ENCODE results near the gene UBE3A. TPM values are rescaled to one million over a fixed set of nuclear protein-coding genes. Genes with fewer than 3 reads are reported as not detected.
A peak's percentile ranks its signal among the peaks of the same experiment; 100 is the strongest.

The UBE3A gene
- total and polyA plus RNA-seq, 2 donors from 2014 or later: 22.3 to 103 TPM

DNA sequence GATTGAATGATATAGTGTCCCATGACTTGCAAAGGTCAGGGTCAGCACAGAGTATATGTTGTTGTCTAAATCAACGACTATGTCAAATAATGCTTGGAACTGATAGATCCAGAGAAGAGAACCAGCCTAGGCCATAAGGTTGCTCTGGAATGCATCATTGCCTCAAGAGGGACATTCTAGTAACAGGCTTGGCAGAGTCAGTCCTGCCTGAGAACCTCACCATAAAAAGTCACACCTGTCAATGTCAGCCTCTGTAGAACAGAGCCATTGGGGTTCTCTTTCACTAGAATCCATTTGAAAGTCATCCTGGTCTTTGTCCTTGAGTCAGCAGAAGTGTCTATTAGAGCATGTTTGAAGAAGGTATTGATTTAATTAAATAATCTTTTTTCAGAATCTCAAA, 31.4 kb upstream of the UBE3A start:
- intact Hi-C loops (cut with DNase I): no loop called here
- TF ChIP-seq, protein P1, sequence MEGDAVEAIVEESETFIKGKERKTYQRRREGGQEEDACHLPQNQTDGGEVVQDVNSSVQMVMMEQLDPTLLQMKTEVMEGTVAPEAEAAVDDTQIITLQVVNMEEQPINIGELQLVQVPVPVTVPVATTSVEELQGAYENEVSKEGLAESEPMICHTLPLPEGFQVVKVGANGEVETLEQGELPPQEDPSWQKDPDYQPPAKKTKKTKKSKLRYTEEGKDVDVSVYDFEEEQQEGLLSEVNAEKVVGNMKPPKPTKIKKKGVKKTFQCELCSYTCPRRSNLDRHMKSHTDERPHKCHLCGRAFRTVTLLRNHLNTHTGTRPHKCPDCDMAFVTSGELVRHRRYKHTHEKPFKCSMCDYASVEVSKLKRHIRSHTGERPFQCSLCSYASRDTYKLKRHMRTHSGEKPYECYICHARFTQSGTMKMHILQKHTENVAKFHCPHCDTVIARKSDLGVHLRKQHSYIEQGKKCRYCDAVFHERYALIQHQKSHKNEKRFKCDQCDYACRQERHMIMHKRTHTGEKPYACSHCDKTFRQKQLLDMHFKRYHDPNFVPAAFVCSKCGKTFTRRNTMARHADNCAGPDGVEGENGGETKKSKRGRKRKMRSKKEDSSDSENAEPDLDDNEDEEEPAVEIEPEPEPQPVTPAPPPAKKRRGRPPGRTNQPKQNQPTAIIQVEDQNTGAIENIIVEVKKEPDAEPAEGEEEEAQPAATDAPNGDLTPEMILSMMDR (IDR thresholded peaks at IDR 0.05; ENCODE audit: borderline replicate concordance, extremely low read depth, insufficient read depth): no peak
- FAIRE-seq: no peak

DNA sequence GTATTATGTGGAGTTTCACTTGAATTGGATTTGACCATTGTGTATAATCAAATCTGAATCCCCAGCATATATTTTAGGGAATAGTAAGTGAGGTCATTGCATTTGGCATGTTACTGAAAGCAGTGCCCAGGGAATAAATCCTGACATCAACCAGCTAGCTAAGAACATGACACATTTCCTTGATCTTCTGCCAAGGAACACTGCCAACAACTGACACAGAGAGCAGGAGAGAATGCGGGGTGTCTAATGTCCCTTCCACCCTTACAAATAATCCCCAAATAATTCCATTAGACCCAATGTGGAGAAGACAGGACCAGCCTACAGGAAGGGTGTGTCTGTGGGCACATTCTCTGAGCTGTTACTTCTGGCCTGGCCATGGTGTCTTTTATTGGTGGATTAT, 30.6 kb upstream of the UBE3A start:
- Histone ChIP-seq H3K27ac (ENCODE audit: low read depth in 2 of 2, low read length in 2 of 2) (no peak overlapping the region), H3K27me3 (ENCODE audit: control insufficient read depth, insufficient read depth, low read length) (no peaks in the 10 kb centered on the region), H3K9me3 (ENCODE audit: control insufficient read depth in 2 of 3, insufficient read depth in 1 of 3, low read length in 3 of 3) (no peaks in the 10 kb centered on the region), H3K36me3 (ENCODE audit: control insufficient read depth in 2 of 3, insufficient read depth in 3 of 3, low read length in 3 of 3) (no peaks in the 10 kb centered on the region), H3K4me3 (ENCODE audit: low read length in 3 of 3) (no peak overlapping the region), H3K4me1 (ENCODE audit: control insufficient read depth in 2 of 3, insufficient read depth in 2 of 3, low read depth in 1 of 3, low read length in 3 of 3) (peaks cover 0 to 8% (median 2%) of the 10 kb centered on the region in 3 donors), H3K9ac (ENCODE audit: low read length in 3 of 3) (no peak overlapping the region)
- FAIRE-seq (no peak), DNase-seq (no peak)
- TF ChIP-seq, protein P1 (IDR thresholded peaks at IDR 0.05; ENCODE audit: borderline replicate concordance, extremely low read depth, insufficient read depth): no peak
- intact Hi-C loops (cut with DNase I): no loop called here

More for the DNA sequence above, 31.4 kb upstream of the UBE3A start:
- no peak for DNase-seq
- H3K36me3 ChIP-seq (ENCODE audit: control insufficient read depth in 2 of 3, insufficient read depth in 3 of 3, low read length in 3 of 3): no peaks in the 10 kb centered on the region
- H3K4me3 ChIP-seq (ENCODE audit: low read length in 3 of 3): no peak overlapping the region
- H3K9me3 ChIP-seq (ENCODE audit: control insufficient read depth in 2 of 3, insufficient read depth in 1 of 3, low read length in 3 of 3): no peaks in the 10 kb centered on the region
- H3K27me3 ChIP-seq (ENCODE audit: control insufficient read depth, insufficient read depth, low read length): no peaks in the 10 kb centered on the region
- no peak overlapping the region for H3K9ac ChIP-seq (ENCODE audit: low read length in 3 of 3)
- H3K27ac ChIP-seq (ENCODE audit: low read depth in 2 of 2, low read length in 2 of 2): no peak overlapping the region
- peaks cover 0 to 8% (median 2%) of the 10 kb centered on the region in 3 donors for H3K4me1 ChIP-seq (ENCODE audit: control insufficient read depth in 2 of 3, insufficient read depth in 2 of 3, low read depth in 1 of 3, low read length in 3 of 3)

DNA sequence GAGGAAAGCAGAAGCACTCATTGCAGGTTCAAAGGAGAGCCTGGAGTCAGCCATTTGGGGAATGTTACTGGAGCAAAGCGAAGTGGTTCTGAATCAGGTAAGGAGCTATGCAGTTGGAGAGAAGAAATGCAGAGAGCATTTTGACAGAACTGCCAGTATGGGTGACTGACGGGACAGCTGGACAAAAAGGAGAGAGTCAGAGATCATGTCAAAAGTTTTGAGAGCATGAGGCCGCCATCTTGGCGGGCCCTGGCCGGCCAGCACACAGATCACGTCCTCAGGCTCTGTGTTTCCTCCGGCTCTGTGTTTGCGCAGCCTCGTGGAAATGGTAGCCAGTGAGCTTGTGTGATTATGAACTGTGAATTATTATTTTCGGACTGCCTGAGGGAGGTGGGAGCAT, 29.8 kb upstream of the UBE3A start:
- TF ChIP-seq, protein P1 (IDR thresholded peaks at IDR 0.05; ENCODE audit: borderline replicate concordance, extremely low read depth, insufficient read depth): no peak
- no peaks in the 10 kb centered on the region for H3K36me3 ChIP-seq (ENCODE audit: control insufficient read depth in 2 of 3, insufficient read depth in 3 of 3, low read length in 3 of 3)
- H3K27me3 ChIP-seq (ENCODE audit: control insufficient read depth, insufficient read depth, low read length): no peaks in the 10 kb centered on the region
- H3K4me1 ChIP-seq (ENCODE audit: control insufficient read depth in 2 of 3, insufficient read depth in 2 of 3, low read depth in 1 of 3, low read length in 3 of 3): peaks cover 0 to 8% (median 2%) of the 10 kb centered on the region in 3 donors
- H3K9me3 ChIP-seq (ENCODE audit: control insufficient read depth in 2 of 3, insufficient read depth in 1 of 3, low read length in 3 of 3): no peaks in the 10 kb centered on the region
- no peak overlapping the region for H3K4me3 ChIP-seq (ENCODE audit: low read length in 3 of 3)
- H3K27ac ChIP-seq (ENCODE audit: low read depth in 2 of 2, low read length in 2 of 2): no peak overlapping the region
- no peak for FAIRE-seq
- no peak for DNase-seq
- H3K9ac ChIP-seq (ENCODE audit: low read length in 3 of 3): no peak overlapping the region
- intact Hi-C loops (cut with DNase I): no loop called here

DNA sequence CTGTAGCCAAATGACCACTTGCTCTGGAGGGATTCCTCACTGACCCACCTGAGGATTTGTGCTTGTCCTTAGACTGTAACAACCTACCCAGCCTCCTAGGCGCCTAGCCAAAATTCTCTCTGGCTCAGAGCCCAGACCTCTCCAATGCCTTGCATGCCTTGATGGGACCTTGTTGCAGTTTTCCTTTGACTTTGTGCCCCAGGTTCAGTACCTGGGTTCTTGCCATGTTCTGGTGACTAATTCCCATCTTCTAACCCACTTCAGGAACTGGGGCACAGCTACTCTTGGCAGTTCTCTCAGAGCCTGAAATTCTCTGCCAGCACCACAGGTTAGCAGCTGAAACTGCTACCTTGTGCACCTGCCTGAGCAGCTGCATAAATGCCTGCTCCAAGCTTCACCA, 27.0 kb upstream of the UBE3A start:
- TF ChIP-seq, protein P1 (IDR thresholded peaks at IDR 0.05; ENCODE audit: borderline replicate concordance, extremely low read depth, insufficient read depth): no peak
- no peak overlapping the region for H3K9ac ChIP-seq (ENCODE audit: low read length in 3 of 3)
- FAIRE-seq: no peak
- no peak overlapping the region for H3K27ac ChIP-seq (ENCODE audit: low read depth in 2 of 2, low read length in 2 of 2)
- no peaks in the 10 kb centered on the region for H3K36me3 ChIP-seq (ENCODE audit: control insufficient read depth in 2 of 3, insufficient read depth in 3 of 3, low read length in 3 of 3)
- no peaks in the 10 kb centered on the region for H3K9me3 ChIP-seq (ENCODE audit: control insufficient read depth in 2 of 3, insufficient read depth in 1 of 3, low read length in 3 of 3)
- no peak overlapping the region for H3K4me3 ChIP-seq (ENCODE audit: low read length in 3 of 3)
- DNase-seq: peak in 1 of 5 donors; percentile 67
- H3K27me3 ChIP-seq (ENCODE audit: control insufficient read depth, insufficient read depth, low read length): no peaks in the 10 kb centered on the region
- intact Hi-C loops (cut with DNase I): no loop called here
- peaks cover 0 to 8% (median 2%) of the 10 kb centered on the region in 3 donors for H3K4me1 ChIP-seq (ENCODE audit: control insufficient read depth in 2 of 3, insufficient read depth in 2 of 3, low read depth in 1 of 3, low read length in 3 of 3)
